Measurements from ENCODE around the gene ABCB4. TPM values are rescaled to one million over a fixed set of nuclear protein-coding genes. Genes with fewer than 3 reads are reported as not detected.

The ABCB4 gene
- total RNA-seq, 1 experiment from 2014 or later: 0.20 TPM

GRCh38 chr7:87447116-87447635 is 28.3 kb downstream of the ABCB4 start:
- no peaks in the 10 kb centered on the region for H3K27me3 Mint-ChIP-seq (ENCODE audit: low read depth)

More at GRCh38 chr7:87447116-87447635, 28.3 kb downstream of the ABCB4 start:
- no peaks in the 10 kb centered on the region for H4K20me1 ChIP-seq (ENCODE audit: control insufficient read depth, insufficient read depth, insufficient read length)
- H4K91ac ChIP-seq (ENCODE audit: insufficient read length, low read depth, low read length): no peak overlapping the region
- H4K8ac ChIP-seq (replicated peaks; ENCODE audit: insufficient read length, low read depth, low read length): no peak overlapping the region
- Mint-ChIP-seq H3K36me3 (ENCODE audit: insufficient read depth in 1 of 3, low read depth in 3 of 3) (no peaks in the 10 kb centered on the region), H3K4me1 (peaks cover 8 to 10% of the 10 kb centered on the region in 2 experiments), H3K4me3 (no peak overlapping the region), H3K9me3 (no peaks in the 10 kb centered on the region), H3K27ac (no peak overlapping the region)
- no peaks in the 10 kb centered on the region for H3K4me1 ChIP-seq (ENCODE audit: insufficient read depth, low read length)
- no peak overlapping the region for H2AFZ ChIP-seq (ENCODE audit: low read length)
- H3K9me3 ChIP-seq (ENCODE audit: control insufficient read depth, low read depth, low read length): no peaks in the 10 kb centered on the region
- H3K18ac ChIP-seq (ENCODE audit: insufficient read length, low read depth, low read length): no peak overlapping the region
- no peak overlapping the region for H3K14ac ChIP-seq (ENCODE audit: insufficient read depth, low read length)
- no peak for TF ChIP-seq CTCF (conservative IDR thresholded peaks at IDR 0.05)
- no peak overlapping the region for H3K56ac ChIP-seq (ENCODE audit: insufficient read length, low read depth, low read length)
- no peaks in the 10 kb centered on the region for H3K79me2 ChIP-seq (ENCODE audit: insufficient read depth, low read length)
- H3K4ac ChIP-seq (ENCODE audit: low read depth, low read length): no peak overlapping the region
- H3K79me1 ChIP-seq (ENCODE audit: insufficient read depth, low read depth, low read length, poor library complexity, severe bottlenecking): no peaks in the 10 kb centered on the region
- H3K23ac ChIP-seq (ENCODE audit: insufficient read length, low read depth, low read length): no peak overlapping the region
- no CpG with 5 or more reads among the region's 4 CpGs for WGBS (ENCODE audit: extremely low coverage, insufficient read length, low lambda C conversion rate)
- H2AK5ac ChIP-seq (ENCODE audit: insufficient read length, low read length): no peak overlapping the region
- H3K27ac ChIP-seq (ENCODE audit: insufficient read length, low read depth, low read length): no peak overlapping the region
- DNase-seq: no peak
- no peaks in the 10 kb centered on the region for H3K27me3 ChIP-seq (ENCODE audit: insufficient read depth, low read length)
- H2BK12ac ChIP-seq (ENCODE audit: insufficient read length, low read depth, low read length): no peak overlapping the region
- H3K4me2 ChIP-seq (ENCODE audit: insufficient read depth, insufficient read length, low read length): no peak overlapping the region
- no peak overlapping the region for H2BK20ac ChIP-seq (ENCODE audit: low read depth, low read length, poor library complexity, severe bottlenecking)
- no peak overlapping the region for H3K9ac ChIP-seq (ENCODE audit: extremely low read depth, insufficient read length, low read length)
- no peak overlapping the region for H4K5ac ChIP-seq (ENCODE audit: insufficient read length, low read depth, low read length)
- no peak overlapping the region for H2BK5ac ChIP-seq (ENCODE audit: insufficient read length, low read length)
- H2BK15ac ChIP-seq (ENCODE audit: low read depth, low read length): no peak overlapping the region
- no peaks in the 10 kb centered on the region for H3K23me2 ChIP-seq (ENCODE audit: insufficient read length, low read depth, low read length, poor library complexity, severe bottlenecking)
- H3T11ph ChIP-seq (ENCODE audit: low read length): no peak overlapping the region
- H2BK120ac ChIP-seq (ENCODE audit: low read depth, low read length, poor library complexity, severe bottlenecking): no peak overlapping the region
